Mucosa of rectum (tissue), 2 donors: ENCODE data around the gene DPYSL4.

Source experiments
- H3K27ac ChIP-seq, 2 donors: one replicate each; pipeline ENCODE4 v1.7.0; 2013; ENCODE audit warnings: inconsistent platforms in 2 of 2, low read depth in 2 of 2, low read length in 2 of 2
- H3K27me3 ChIP-seq, 2 donors: one replicate each; pipeline ENCODE4 v1.7.0; 2013; ENCODE audit warnings: low read length in 2 of 2; ENCODE audit not compliant: control insufficient read depth in 2 of 2, insufficient read depth in 2 of 2
- H3K36me3 ChIP-seq, 2 donors: one replicate each; pipeline ENCODE4 v1.7.0; 2013; ENCODE audit warnings: low read length in 2 of 2; ENCODE audit not compliant: control insufficient read depth in 2 of 2, insufficient read depth in 2 of 2
- H3K4me1 ChIP-seq, 2 donors: one replicate each; pipeline ENCODE4 v1.7.0; 2013; ENCODE audit warnings: low read length in 2 of 2, mild to moderate bottlenecking in 1 of 2; ENCODE audit not compliant: control insufficient read depth in 2 of 2, insufficient read depth in 2 of 2
- H3K4me3 ChIP-seq, 2 donors: one replicate each; pipeline ENCODE4 v1.7.0; 2013; ENCODE audit warnings: low read length in 2 of 2
- H3K9ac ChIP-seq, 2 donors: one replicate each; pipeline ENCODE4 v1.7.0; 2013; ENCODE audit warnings: low read length in 2 of 2, low read depth in 1 of 2, mild to moderate bottlenecking in 1 of 2
- H3K9me3 ChIP-seq, 2 donors: one replicate each; pipeline ENCODE4 v1.7.0; 2013; ENCODE audit warnings: low read length in 2 of 2; ENCODE audit not compliant: control insufficient read depth in 2 of 2
- donor health status: healthy.
- donor health status: Normal muscosa, but diverticular disease.

Gene DPYSL4

DNA sequence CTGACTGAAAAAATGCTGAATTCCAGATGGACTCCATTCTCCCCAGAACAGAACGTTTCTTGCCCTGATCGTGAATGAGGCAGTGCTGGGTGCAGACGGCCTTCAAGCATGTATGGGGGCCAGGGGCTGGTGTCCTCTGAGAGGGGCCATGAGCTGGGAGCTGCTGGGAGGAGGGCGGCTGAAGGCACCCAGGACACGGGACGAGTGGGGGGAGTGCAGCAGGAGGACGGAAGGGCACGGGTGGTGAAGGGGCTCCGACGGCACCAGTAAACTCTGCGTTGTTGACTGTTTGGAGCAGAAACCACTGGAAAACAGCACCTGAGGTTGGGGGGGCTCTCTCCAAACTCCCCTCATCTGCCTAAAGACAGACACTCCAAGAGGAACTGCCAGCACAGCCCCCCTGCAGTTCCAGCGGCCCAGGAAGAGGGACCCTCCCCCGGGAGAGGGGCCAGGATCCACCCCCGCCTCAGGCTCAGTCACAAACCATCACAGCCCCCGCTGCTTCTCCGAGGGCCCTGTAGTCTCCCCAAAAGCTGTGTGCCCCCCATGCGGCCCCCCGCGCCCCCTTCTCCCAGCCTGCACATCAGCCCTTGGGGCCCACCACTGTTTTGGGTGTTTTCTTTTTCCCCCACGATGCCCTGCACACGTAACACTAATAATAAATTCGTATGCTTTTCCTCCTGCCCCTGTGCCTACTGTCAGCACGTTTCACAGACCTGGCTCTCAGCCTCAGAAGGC is 55.5 kb downstream of the DPYSL4 start:
- Histone ChIP-seq H3K9me3 (no peaks in the 10 kb centered on the region), H3K27me3 (no peaks in the 10 kb centered on the region), H3K27ac (no peak overlapping the region), H3K4me1 (no peaks in the 10 kb centered on the region), H3K36me3 (no peaks in the 10 kb centered on the region), H3K4me3 (no peak overlapping the region), H3K9ac (no peak overlapping the region)

DNA sequence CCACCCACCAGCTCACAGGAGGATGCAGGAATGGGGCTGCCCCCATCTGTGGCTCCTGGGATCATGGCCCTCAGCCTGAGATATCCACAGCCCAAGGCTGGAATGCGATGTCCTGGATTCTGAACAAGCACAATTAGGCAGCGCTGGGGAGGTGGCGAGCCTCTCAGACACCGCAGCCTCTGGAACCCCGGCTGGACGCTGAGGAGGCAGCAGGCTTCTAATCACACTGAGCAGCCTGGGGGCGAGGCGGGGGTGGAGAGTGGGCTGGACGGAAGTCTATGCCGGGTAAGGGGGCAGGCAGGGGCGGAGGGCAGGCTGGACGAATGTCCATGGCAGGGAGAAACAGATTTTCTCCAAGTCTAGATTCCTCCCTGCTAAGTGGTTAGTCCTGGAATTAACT is 56.4 kb downstream of the DPYSL4 start:
- Histone ChIP-seq H3K9me3 (no peaks in the 10 kb centered on the region), H3K27me3 (no peaks in the 10 kb centered on the region), H3K4me3 (no peak overlapping the region), H3K27ac (no peak overlapping the region), H3K9ac (no peak overlapping the region), H3K36me3 (no peaks in the 10 kb centered on the region), H3K4me1 (no peaks in the 10 kb centered on the region)

DNA sequence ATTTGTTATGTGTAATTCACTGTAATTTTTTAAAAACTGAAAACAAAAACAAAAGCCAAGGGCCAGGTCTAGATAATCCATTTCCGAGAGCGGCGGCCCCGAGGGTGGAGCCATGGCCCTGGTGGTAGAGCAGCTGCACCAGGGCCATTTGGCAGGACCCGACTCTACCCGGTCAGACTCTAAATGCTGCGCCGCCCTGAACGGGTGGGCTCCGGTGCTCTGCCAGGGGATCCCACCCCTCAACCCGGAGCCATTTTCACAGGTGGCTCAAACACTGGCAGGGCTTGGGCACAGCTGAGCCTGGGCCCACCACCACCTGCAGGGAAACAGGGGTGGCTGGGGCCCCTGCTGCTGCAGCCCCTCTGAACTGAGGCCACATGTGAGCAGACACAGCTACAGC is 56.9 kb downstream of the DPYSL4 start:
- no peaks in the 10 kb centered on the region for H3K27me3 ChIP-seq

DNA sequence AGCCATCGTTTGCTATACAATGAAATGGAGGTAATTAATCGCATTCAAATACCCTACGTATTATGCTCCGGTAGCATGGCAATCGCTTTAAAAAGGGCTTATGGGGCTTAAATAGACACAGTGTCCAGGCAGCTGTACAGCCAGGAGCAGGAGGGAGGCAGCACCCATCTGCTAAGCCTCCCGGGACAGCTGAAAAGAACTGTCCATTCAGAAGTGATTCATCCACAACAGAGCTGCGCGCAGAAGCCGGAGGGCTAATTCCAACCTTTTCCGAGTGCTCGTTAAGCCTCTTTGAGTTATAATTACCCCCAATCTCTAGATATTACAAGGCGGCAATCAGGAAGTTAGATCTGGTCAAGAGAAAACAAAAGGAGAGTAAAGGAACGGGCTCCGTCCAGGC is 58.3 kb downstream of the DPYSL4 start:
- no peaks in the 10 kb centered on the region for H3K36me3 ChIP-seq
- no peak overlapping the region for H3K4me3 ChIP-seq
- no peak overlapping the region for H3K9ac ChIP-seq
- no peaks in the 10 kb centered on the region for H3K9me3 ChIP-seq
- H3K27me3 ChIP-seq: no peaks in the 10 kb centered on the region
- H3K27ac ChIP-seq: no peak overlapping the region
- peaks cover 0 to 5% of the 10 kb centered on the region in 2 donors for H3K4me1 ChIP-seq

More for the DNA sequence above, 56.9 kb downstream of the DPYSL4 start:
- no peak overlapping the region for H3K4me3 ChIP-seq
- H3K27ac ChIP-seq: no peak overlapping the region
- no peaks in the 10 kb centered on the region for H3K9me3 ChIP-seq
- H3K36me3 ChIP-seq: no peaks in the 10 kb centered on the region
- H3K4me1 ChIP-seq: peaks cover 0 to 3% of the 10 kb centered on the region in 2 donors
- H3K9ac ChIP-seq: no peak overlapping the region

DNA sequence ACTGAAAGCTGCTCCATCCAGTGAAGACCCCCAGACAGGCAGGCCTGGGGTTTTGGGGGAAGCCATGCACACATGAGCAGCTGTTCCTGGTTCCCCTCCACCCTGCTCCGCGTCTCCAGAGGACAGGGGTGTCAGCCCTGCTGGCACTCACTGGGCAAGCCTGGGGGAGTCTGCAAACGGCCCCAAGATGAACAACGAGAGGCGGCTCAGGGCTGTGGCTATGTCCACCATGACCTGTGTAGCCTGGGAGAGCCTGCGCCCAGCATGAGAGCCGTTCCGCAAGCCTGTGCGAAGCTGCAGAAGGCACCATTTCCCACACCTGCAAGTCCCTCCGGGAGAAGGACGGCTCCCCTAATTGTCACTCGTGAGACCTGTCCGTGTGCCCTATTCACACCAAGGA is 59.5 kb downstream of the DPYSL4 start:
- no peak overlapping the region for H3K27ac ChIP-seq
- H3K9ac ChIP-seq: no peak overlapping the region
- peaks cover 0 to 5% of the 10 kb centered on the region in 2 donors for H3K4me1 ChIP-seq
- no peak overlapping the region for H3K4me3 ChIP-seq
- H3K9me3 ChIP-seq: no peaks in the 10 kb centered on the region
- no peaks in the 10 kb centered on the region for H3K36me3 ChIP-seq
- no peaks in the 10 kb centered on the region for H3K27me3 ChIP-seq

DNA sequence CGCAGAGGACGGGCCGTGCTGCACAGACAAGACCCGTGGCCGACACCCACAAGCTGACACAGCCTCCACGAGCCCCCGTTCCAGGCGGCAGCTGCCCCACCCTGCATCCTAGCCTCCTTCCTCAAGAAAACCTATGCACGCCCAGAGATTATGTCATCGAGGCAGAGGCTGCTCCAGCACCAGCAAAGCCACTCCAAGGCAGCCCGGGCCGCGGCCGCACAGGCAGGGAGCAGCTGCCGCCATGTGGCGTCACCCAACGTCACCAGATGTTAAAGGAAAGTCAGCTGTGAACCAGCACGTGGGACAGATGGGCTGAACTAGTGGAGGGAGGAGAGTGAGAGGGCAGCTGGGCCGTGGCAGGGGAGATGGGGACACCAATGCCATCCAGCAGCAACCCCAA is 61.2 kb downstream of the DPYSL4 start:
- Histone ChIP-seq H3K4me3 (no peak overlapping the region), H3K9ac (no peak overlapping the region), H3K27me3 (no peaks in the 10 kb centered on the region), H3K4me1 (peaks cover 0 to 5% of the 10 kb centered on the region in 2 donors), H3K36me3 (no peaks in the 10 kb centered on the region), H3K27ac (no peak overlapping the region), H3K9me3 (no peaks in the 10 kb centered on the region)

DNA sequence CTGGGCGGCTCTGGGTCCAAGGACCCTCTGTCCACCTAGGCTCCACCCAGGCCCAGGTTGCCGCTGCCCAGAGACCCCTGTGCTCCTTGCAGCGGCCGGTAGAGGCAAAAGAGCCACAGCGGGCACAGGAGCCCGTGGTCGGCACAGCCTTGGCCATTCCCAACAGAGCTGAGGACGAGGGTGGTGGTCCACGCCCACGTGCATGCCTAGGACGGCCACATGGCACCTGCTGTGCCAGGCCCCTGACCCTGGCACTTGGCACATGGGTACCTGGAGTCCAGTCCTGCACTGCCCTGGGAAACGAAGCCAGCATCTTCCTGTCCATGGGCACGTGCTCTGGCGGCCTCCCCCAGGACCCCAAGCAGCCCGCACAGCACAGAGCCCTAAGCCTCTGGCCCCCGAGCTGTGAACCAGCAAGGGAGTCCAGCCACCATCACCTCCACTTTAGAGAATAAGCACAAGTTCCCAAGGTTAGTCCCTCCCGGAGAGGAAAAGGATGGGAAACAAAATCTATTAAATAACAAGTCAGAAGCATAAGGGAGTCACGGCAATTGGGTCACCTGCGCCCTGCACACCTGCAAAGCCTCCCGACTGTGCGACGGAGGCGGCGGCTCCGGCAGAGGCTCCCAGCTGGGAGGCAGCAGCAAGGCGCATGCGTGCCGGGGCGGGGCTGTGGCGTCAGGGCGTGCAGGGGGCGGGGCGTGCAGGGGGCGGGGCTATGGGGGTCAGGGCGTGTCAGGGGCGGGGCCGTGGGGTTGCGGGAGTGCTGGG is 61.9 kb downstream of the DPYSL4 start:
- Histone ChIP-seq H3K9me3 (no peaks in the 10 kb centered on the region), H3K4me1 (peaks cover 0 to 5% of the 10 kb centered on the region in 2 donors), H3K36me3 (no peaks in the 10 kb centered on the region), H3K9ac (peak overlapping the region in 1 of 2 donors; percentile 31), H3K27me3 (no peaks in the 10 kb centered on the region), H3K27ac (no peak overlapping the region), H3K4me3 (peak overlapping the region in 1 of 2 donors; percentile 41)

DNA sequence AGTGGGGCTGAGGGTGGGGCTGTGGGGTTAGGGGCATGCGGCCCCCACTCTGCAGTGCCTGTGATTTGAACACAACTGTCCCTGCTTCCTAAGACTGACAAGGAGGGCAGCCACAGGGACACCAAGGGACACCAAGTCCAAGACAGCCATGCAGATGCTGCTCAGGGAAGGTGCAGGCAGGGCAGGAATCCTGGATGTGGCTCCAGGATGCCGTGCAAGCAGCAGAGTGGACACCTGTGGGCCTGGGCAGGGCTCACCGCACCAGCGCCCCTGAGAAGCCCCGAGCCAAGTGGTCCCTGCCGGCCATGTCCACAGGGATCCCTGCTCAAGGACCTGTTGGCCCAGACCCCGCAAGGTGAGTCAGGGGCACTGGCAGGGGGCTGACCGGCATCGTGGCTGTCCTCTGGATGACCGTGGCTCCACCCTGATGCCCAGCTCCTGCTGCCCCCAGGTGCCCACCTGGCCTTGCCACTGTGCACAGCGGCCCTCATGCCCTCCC is 62.5 kb downstream of the DPYSL4 start:
- H3K27me3 ChIP-seq: no peaks in the 10 kb centered on the region
- no peaks in the 10 kb centered on the region for H3K9me3 ChIP-seq
- H3K4me1 ChIP-seq: peaks cover 0 to 5% of the 10 kb centered on the region in 2 donors
- H3K36me3 ChIP-seq: no peaks in the 10 kb centered on the region
- no peak overlapping the region for H3K4me3 ChIP-seq
- H3K27ac ChIP-seq: no peak overlapping the region
- H3K9ac ChIP-seq: no peak overlapping the region

DNA sequence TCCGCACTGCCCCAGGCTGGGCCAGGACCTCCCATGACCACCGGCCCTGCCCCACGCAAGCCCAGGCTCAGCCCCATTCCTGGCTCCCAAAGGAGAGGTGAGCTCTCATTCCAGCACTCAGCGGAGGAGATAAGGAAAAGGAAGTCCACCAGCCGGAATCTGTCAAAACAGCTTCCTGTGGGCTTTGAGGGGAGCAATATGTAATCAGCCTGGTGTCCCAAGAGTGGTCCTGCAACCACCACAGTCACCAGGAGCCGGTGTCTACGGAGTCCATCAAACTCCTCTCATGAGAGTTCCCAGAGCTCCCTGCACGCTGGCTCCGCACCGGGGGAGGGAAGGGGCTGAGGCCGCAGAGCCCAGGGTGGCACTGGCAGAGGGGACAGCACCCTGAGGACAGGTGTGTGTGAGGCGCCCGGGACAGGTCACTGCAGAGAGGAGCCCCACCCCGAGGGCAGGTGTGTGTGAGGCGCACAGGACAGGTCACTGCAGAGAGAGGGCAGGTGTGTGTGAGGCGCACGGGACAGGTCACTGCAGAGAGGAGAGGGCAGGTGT is 63.2 kb downstream of the DPYSL4 start:
- no peak overlapping the region for H3K27ac ChIP-seq
- no peaks in the 10 kb centered on the region for H3K9me3 ChIP-seq
- no peaks in the 10 kb centered on the region for H3K36me3 ChIP-seq

More for the DNA sequence above, 63.2 kb downstream of the DPYSL4 start:
- Histone ChIP-seq H3K4me1 (peaks cover 0 to 5% of the 10 kb centered on the region in 2 donors), H3K27me3 (no peaks in the 10 kb centered on the region), H3K4me3 (no peak overlapping the region), H3K9ac (no peak overlapping the region)
